HL-60 (cell line): ENCODE measurements around the gene CLEC2D.
A peak's percentile ranks its signal among the peaks of the same experiment; 100 is the strongest.

Source experiments
- DNase-seq, 2 experiments: peaks; one replicate each; pipeline ENCODE4 v3.0.0-alpha.2; 2010 to 2020; ENCODE audit warnings: low read depth in 1 of 2, low spot score in 1 of 2
- H3K27ac ChIP-seq: fragments of 250-450 bp; sonication (Bioruptor Pico); replicated peaks from 2 replicates; pipeline ENCODE4 v1.5.1; 2020; ENCODE audit warnings: mild to moderate bottlenecking, moderate library complexity
- H3K27me3 ChIP-seq: fragments of 250-450 bp; sonication (Bioruptor Pico); 2 replicates; pipeline ENCODE4 v1.5.1; 2021; ENCODE audit warnings: mild to moderate bottlenecking, moderate library complexity; ENCODE audit not compliant: insufficient read depth, poor library complexity, severe bottlenecking
- H3K4me3 ChIP-seq: replicated peaks from 2 replicates; pipeline ENCODE4 v1.5.1; 2011; ENCODE audit warnings: mild to moderate bottlenecking, control low read depth, low read length; ENCODE audit not compliant: insufficient read depth
- CTCF ChIP-seq: IDR thresholded peaks from one replicate; pipeline ENCODE4 v1.5.1; 2011; ENCODE audit warnings: low read length, control low read depth, inconsistent platforms; ENCODE audit not compliant: insufficient read depth
- GABPA ChIP-seq: IDR thresholded peaks from 2 replicates; pipeline ENCODE4 v1.6.1; 2012; ENCODE audit warnings: low read depth
- POLR2AphosphoS5 ChIP-seq: IDR thresholded peaks from 2 replicates; pipeline ENCODE4 v1.6.1; 2012; ENCODE audit warnings: low read depth
- REST ChIP-seq: IDR thresholded peaks from 2 replicates; pipeline ENCODE4 v1.6.1; 2012; ENCODE audit warnings: low read depth; ENCODE audit not compliant: insufficient replicate concordance
- SPI1 ChIP-seq: IDR thresholded peaks from 2 replicates; pipeline ENCODE4 v1.6.1; 2012; ENCODE audit warnings: low read depth, mild to moderate bottlenecking, borderline replicate concordance

CLEC2D gene

GRCh38 chr12:9626821-9627220 lies 42.7 kb upstream of the CLEC2D start:
- H3K4me3 ChIP-seq, result no peak overlapping the region
- DNase-seq, result no peak
- TF ChIP-seq CTCF, result no peak
- no peak for TF ChIP-seq SPI1
- TF ChIP-seq GABPA, result no peak
- no peak for TF ChIP-seq REST
- TF ChIP-seq POLR2AphosphoS5, result no peak
- H3K27me3 ChIP-seq, result no peaks in the 10 kb centered on the region
- H3K27ac ChIP-seq, result no peak overlapping the region

GRCh38 chr12:9632766-9633165 lies 36.7 kb upstream of the CLEC2D start:
- TF ChIP-seq POLR2AphosphoS5 (no peak), GABPA (no peak), SPI1 (no peak), REST (no peak), CTCF (no peak)
- H3K4me3 ChIP-seq, result no peak overlapping the region
- H3K27me3 ChIP-seq, result no peaks in the 10 kb centered on the region
- H3K27ac ChIP-seq, result no peak overlapping the region
- no peak for DNase-seq

- DNase-seq, result peak in 1 of 2 experiments; percentile 68
- H3K27ac ChIP-seq, result no peak overlapping the region
- TF ChIP-seq CTCF (peak; percentile 36), SPI1 (no peak)
- no peaks in the 10 kb centered on the region for H3K27me3 ChIP-seq
- H3K4me3 ChIP-seq, result no peak overlapping the region
These were observed 35.2 kb upstream of the CLEC2D start for GRCh38 chr12:9634177-9634803.
